Common myeloid progenitor, CD34-positive (primary cell): ENCODE data around the gene PLCB3.

ENCODE experiments used
- CTCF ChIA-PET: fragments of 350-600 bp; sonication (Branson Sonifier 250); formaldehyde crosslinking; loops from one replicate; lab custom pipeline; 2021; ENCODE audit warnings: antibody characterized with exemption; lab: Charles Lee
- POLR2A ChIA-PET: fragments of 350-600 bp; sonication (Branson Sonifier 250); formaldehyde crosslinking; loops from one replicate; lab custom pipeline; 2021; ENCODE audit warnings: antibody characterized with exemption; lab: Charles Lee
- DNase-seq, 3 donors: peaks; one replicate each; pipeline versions ENCODE4 v3.0.0 to v3.0.0-alpha.2; 2013
- H3K27ac ChIP-seq, 2 experiments: 1 replicate in 1 of 2; 2 replicates in 1 of 2; pipeline ENCODE4 v1.7.0; 2013; ENCODE audit warnings: inconsistent platforms in 2 of 2, low read length in 2 of 2, mild to moderate bottlenecking in 2 of 2, low read depth in 1 of 2, moderate library complexity in 1 of 2; ENCODE audit not compliant: severe bottlenecking in 2 of 2, insufficient read depth in 1 of 2, poor library complexity in 1 of 2
- H3K27me3 ChIP-seq, 5 experiments: replicated peaks in 2 of 5; 1 replicate in 3 of 5; 2 replicates in 2 of 5; pipeline versions ENCODE4 v1.6.1 to v1.7.0; 2013; ENCODE audit warnings: low read length in 4 of 5, mild to moderate bottlenecking in 2 of 5, moderate library complexity in 2 of 5, inconsistent platforms in 1 of 5; ENCODE audit not compliant: insufficient read depth in 5 of 5, control insufficient read depth in 4 of 5
- H3K36me3 ChIP-seq, 4 experiments: 1 replicate in 2 of 4; 2 replicates in 2 of 4; pipeline versions ENCODE4 v1.6.1 to v1.7.0; 2013; ENCODE audit warnings: low read length in 3 of 4, control low read depth in 1 of 4, mild to moderate bottlenecking in 1 of 4; ENCODE audit not compliant: control insufficient read depth in 4 of 4, insufficient read depth in 4 of 4
- H3K4me1 ChIP-seq, 4 experiments: 1 replicate in 3 of 4; 2 replicates in 1 of 4; pipeline versions ENCODE4 v1.6.1 to v1.7.1; 2013; ENCODE audit warnings: low read length in 3 of 4, mild to moderate bottlenecking in 3 of 4, control low read depth in 1 of 4, inconsistent platforms in 1 of 4, moderate library complexity in 1 of 4; ENCODE audit not compliant: control insufficient read depth in 4 of 4, insufficient read depth in 4 of 4; ENCODE audit errors: control extremely low read depth in 1 of 4
- H3K4me3 ChIP-seq, 7 experiments: 1 replicate in 4 of 7; 2 replicates in 3 of 7; pipeline versions ENCODE4 v1.5.1 to v1.7.0; 2013; ENCODE audit warnings: mild to moderate bottlenecking in 7 of 7, low read length in 6 of 7, moderate library complexity in 6 of 7, inconsistent platforms in 2 of 7, low read depth in 2 of 7, control low read depth in 1 of 7; ENCODE audit not compliant: insufficient read depth in 4 of 7, control insufficient read depth in 1 of 7; ENCODE audit errors: extremely low read depth in 1 of 7
- H3K9me3 ChIP-seq, 5 experiments: 1 replicate in 4 of 5; 2 replicates in 1 of 5; pipeline versions ENCODE4 v1.6.1 to v1.7.1; 2013; ENCODE audit warnings: low read length in 4 of 5, mild to moderate bottlenecking in 2 of 5, inconsistent platforms in 1 of 5, low read depth in 1 of 5, moderate library complexity in 1 of 5; ENCODE audit not compliant: control insufficient read depth in 4 of 5, insufficient read depth in 2 of 5; ENCODE audit errors: control extremely low read depth in 1 of 5
- WGBS: methylation state at CpG from one replicate; pipeline ENCODE4 v1.1.5; 2013; ENCODE audit not compliant: insufficient coverage; 5-methylcytosine and 5-hydroxymethylcytosine counted together

Gene PLCB3

DNA sequence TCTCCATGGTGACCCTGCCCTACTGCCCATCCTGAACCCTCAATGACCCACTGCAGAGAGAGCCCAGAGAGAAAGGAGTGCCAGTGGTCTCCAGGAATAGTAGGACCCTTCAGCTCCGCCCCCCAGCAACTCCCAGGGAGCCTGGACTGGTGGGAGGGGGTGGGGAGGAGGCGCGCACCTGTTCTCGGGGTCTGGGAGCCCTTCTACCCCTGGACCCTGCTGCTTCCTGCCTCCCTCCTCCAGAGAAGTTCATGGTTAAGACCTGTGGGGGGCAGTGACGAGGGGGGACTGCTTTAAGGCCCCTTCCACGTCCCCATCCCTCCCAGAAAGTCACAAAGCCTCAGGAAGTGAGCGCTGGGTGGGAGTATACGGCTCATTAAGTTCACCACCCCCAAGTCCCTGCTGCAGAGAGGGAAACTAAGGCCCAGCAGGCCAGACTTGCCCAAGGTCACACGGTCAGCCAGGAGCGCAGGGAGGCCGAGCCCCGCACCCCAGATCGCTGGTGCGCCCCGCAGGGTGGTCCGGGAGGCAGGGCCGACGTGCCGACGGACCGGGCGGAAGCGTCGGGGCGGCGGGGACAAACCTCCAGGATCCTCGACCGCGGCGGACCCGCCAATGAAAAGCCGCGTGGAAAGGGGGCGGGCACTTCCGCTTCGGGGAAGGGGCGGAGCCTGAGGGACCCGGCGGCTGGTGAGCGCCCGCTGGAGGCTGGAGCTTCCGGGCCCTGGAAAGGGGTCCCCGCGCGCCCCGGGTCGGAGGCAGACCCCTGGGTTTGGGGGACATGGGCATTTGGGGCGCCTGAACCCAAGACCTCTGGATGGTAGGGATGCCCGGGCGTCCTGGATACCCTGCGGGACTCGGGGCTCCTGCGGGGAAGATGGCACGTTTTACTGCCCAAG, 25.5 kb upstream of the PLCB3 start, which contains the start of the genes NUDT22 and TRPT1:
TSS of gene NUDT22 (plus strand) at position 667 of the 899 bp plus-strand sequence. CDS start 379 bp downstream, outside the sequence.
TSS of gene TRPT1 (minus strand) at position 579 of the 899 bp plus-strand sequence. CDS start at position 253, 326 bp downstream.
- peak within 1 kb of the TSS; percentile 33 to 87 for H3K27ac ChIP-seq
- 0% methylated on average over 46 of the region's 54 CpGs for WGBS
- POLR2A ChIA-PET: interaction anchor here (0.6 to 3.1 kb wide), 9 partner anchors 9 to 209 kb away, joined by 3 to 27 read pairs (median 3); partner anchors contain the start of genes FERMT3, FKBP2 and STIP1

DNA sequence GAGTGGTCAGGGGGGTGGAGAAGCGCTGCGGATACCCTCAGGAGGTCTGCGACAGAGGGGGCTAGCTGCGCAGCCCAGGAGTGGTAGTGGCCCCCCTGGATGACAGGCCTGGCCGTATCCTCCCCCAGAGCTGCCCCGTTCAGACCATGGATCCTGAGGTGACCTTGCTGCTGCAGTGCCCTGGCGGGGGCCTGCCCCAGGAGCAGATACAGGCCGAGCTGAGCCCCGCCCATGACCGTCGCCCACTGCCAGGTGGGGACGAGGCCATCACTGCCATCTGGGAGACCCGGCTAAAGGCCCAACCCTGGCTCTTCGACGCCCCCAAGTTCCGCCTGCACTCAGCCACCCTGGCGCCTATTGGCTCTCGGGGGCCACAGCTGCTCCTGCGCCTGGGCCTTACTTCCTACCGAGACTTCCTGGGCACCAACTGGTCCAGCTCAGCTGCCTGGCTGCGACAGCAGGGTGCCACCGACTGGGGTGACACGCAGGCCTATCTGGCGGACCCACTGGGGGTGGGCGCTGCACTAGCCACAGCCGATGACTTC, 24.8 kb upstream of the PLCB3 start:
- H3K4me1 ChIP-seq: peaks cover 0 to 54% (median 45%) of the 10 kb centered on the region in 4 experiments
- CTCF ChIA-PET: interaction anchor here (0.8 to 16.0 kb wide), 7 partner anchors 9 to 42 kb away, joined by 3 to 321 read pairs (median 4); partner anchors contain the start of gene FERMT3

More for the DNA sequence above, 25.5 kb upstream of the PLCB3 start, which contains the start of the genes NUDT22 and TRPT1:
- Histone ChIP-seq H3K36me3 (peaks cover 0 to 32% (median 18%) of the 10 kb centered on the region in 4 experiments), H3K4me3 (peak within 1 kb of the TSS; percentile 35 to 93 (median 77)), H3K4me1 (peaks cover 0 to 48% (median 40%) of the 10 kb centered on the region in 4 experiments), H3K9me3 (no peaks in the 10 kb centered on the region), H3K27me3 (no peaks in the 10 kb centered on the region)
- DNase-seq: peak; percentile 78 to 89 (median 85)
- CTCF ChIA-PET: interaction anchor here (0.6 to 16.0 kb wide), 7 partner anchors 9 to 64 kb away, joined by 3 to 321 read pairs (median 6); partner anchors contain the start of genes FERMT3 and PLCB3

DNA sequence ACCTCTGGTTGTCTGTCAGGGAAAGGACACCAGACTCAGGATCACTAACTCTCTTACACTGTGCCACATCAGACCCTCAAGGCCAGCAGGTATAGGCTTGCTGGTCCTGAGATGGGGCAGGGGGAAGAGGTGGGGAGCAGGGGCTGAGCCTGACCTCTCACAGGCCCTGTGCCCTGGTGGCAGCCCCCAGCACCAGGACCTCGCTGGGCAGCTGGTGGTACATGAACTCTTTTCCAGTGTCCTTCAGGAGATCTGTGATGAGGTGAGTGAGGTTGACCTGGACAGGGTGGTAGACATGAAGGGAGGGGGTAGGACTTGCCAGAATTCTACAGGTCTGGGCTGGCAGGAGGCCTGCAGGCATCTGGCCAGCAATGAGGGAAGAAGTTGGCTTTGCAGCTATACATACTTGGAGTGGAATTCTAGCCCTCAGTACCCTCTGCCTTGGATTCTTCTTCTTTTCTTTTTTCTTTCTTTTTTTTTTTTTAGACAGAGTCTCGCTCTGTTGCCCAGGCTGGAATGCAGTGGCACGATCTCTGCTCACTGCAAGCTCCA, 23.8 kb upstream of the PLCB3 start:
- Histone ChIP-seq H3K4me1 (peaks cover 0 to 58% (median 52%) of the 10 kb centered on the region in 4 experiments), H3K4me3 (peak overlapping the region in 5 of 7 experiments; percentile 72 to 93 (median 88)), H3K36me3 (peaks cover 0 to 25% (median 12%) of the 10 kb centered on the region in 4 experiments), H3K27ac (peak overlapping the region in 1 of 2 experiments; percentile 87), H3K9me3 (no peaks in the 10 kb centered on the region), H3K27me3 (no peaks in the 10 kb centered on the region)
- 100% methylated on average over 1 of the region's 3 CpGs for WGBS
- no peak for DNase-seq
- ChIA-PET POLR2A (interaction anchor here (1.3 to 3.1 kb wide), 3 partner anchors 20 to 42 kb away, joined by 3 to 27 read pairs (median 6); partner anchors contain the start of genes FERMT3 and STIP1), CTCF (interaction anchor here (0.8 to 16.0 kb wide), 8 partner anchors 9 to 43 kb away, joined by 3 to 321 read pairs (median 4); partner anchors contain the start of gene FERMT3)

More for the DNA sequence above, 24.8 kb upstream of the PLCB3 start:
- Histone ChIP-seq H3K4me3 (peak overlapping the region; percentile 35 to 93 (median 77)), H3K9me3 (no peaks in the 10 kb centered on the region), H3K27ac (peak overlapping the region in 1 of 2 experiments; percentile 87), H3K27me3 (no peaks in the 10 kb centered on the region), H3K36me3 (peaks cover 0 to 26% (median 13%) of the 10 kb centered on the region in 4 experiments)
- 2% methylated on average over 26 of the region's 26 CpGs for WGBS
- POLR2A ChIA-PET: interaction anchor here (0.7 to 3.1 kb wide), 8 partner anchors 10 to 41 kb away, joined by 3 to 27 read pairs (median 4); partner anchors contain the start of genes FERMT3, FKBP2 and STIP1
- DNase-seq: peak; percentile 22 to 76 (median 57)

DNA sequence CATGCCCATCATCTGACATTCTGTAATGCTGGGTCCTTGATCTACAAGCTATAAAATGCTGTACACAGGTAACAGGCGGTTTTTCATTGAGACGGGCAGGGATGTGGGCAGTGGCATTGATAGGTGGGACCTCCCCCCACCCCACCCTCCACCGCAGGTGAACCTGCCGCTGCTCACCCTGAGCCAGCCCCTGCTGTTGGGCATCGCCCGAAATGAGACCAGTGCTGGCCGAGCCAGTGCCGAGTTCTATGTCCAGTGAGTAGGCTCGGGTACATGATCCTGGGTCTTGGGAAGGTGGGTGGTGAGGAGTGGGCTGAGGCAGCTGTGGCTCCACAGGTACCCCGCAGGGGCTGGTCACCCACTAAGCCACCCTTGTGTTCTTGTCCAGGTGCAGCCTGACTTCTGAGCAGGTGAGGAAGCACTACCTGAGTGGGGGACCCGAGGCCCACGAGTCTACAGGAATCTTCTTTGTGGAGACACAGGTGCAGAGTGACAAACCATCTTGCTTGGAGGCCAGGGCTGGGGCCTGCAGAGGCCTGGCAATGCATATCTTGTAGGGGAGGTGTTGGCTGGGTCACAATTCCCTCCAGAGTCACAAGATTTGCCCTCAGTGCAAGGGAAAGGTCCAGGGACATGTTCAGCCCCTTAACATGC, 22.1 kb upstream of the PLCB3 start:
- Histone ChIP-seq H3K27me3 (no peaks in the 10 kb centered on the region), H3K9me3 (no peaks in the 10 kb centered on the region), H3K36me3 (peaks cover 0 to 8% (median 1%) of the 10 kb centered on the region in 4 experiments), H3K4me3 (peak overlapping the region in 2 of 7 experiments; percentile 89 to 92), H3K4me1 (peaks cover 0 to 65% (median 59%) of the 10 kb centered on the region in 4 experiments), H3K27ac (peak overlapping the region in 1 of 2 experiments; percentile 83)
- ChIA-PET CTCF (interaction anchor here (1.2 to 5.4 kb wide), 3 partner anchors 23 to 75 kb away, joined by 3 to 58 read pairs (median 4); partner anchors contain the start of gene FERMT3), POLR2A (interaction anchor here (0.8 to 3.1 kb wide), 3 partner anchors 12 to 75 kb away, joined by 3 to 12 read pairs (median 3); partner anchors contain the start of genes FERMT3 and FKBP2)
- DNase-seq: no peak
- 86% methylated on average over 6 of the region's 12 CpGs for WGBS

DNA sequence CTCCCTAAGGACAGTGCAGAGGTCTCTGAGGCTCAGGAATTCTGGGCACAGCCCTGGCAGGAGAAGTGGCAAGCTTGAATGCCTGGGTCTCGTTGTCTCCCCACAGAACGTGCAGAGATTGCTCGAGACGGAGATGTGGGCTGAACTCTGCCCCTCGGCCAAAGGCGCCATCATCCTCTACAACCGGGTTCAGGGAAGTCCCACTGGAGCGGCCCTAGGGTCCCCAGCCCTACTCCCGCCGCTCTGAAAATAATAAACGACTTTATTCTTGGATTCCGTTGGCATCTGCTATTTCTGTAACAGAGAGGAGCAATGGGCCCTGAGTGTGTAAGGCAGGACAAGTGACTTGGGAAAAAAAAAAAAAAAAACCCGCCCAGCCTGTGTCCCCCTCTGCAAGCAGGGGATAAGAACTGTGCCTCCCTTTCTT, 21.6 kb upstream of the PLCB3 start:
- no peak for DNase-seq
- Histone ChIP-seq H3K4me3 (peak overlapping the region in 6 of 7 experiments; percentile 73 to 92 (median 82)), H3K4me1 (peaks cover 0 to 60% (median 58%) of the 10 kb centered on the region in 4 experiments), H3K27me3 (no peaks in the 10 kb centered on the region), H3K9me3 (no peaks in the 10 kb centered on the region), H3K36me3 (peaks cover 0 to 4% (median 0%) of the 10 kb centered on the region in 4 experiments), H3K27ac (peak overlapping the region in 1 of 2 experiments; percentile 83)
- 74% methylated on average over 9 of the region's 13 CpGs for WGBS
- CTCF ChIA-PET: interaction anchor here (1.2 to 5.4 kb wide), 3 partner anchors 24 to 75 kb away, joined by 3 to 58 read pairs (median 4); partner anchors contain the start of gene FERMT3
- POLR2A ChIA-PET: interaction anchor here (0.8 to 3.1 kb wide), 4 partner anchors 11 to 75 kb away, joined by 3 to 12 read pairs (median 4); partner anchors contain the start of genes FERMT3 and FKBP2
